Measurements from ENCODE around the gene ZNF367. TPM values are rescaled to one million over a fixed set of nuclear protein-coding genes. Genes with fewer than 3 reads are reported as not detected.
A peak's percentile ranks its signal among the peaks of the same experiment; 100 is the strongest.
"Not testable (repeated sequence)": the region's sequence is repeated elsewhere in the genome, so short reads cannot be mapped to it uniquely, and the experiment has no call there.

Gene ZNF367
- total RNA-seq, 1 experiment from 2014 or later, result 2.7 TPM

DNA sequence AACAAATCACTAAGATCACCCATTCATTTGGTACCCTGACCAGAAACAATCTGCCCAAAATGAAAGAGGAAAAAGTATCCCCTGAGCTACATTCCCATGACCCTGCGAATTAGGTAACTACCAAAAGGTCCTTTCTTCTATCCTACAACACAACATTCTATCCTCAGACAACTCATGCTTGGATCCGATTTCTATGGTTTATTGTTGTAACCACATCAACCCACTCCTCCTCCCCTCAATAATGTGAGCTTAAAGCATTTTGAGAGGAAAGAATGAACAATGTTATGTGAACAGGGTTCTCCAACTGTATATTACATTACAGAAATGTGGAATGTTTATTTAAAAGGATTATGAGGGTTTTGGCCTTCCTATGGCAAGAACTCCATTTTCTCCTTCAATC, 38.7 kb downstream of the ZNF367 start:
- Mint-ChIP-seq H3K9me3 (ENCODE audit: unreplicated experiment) (no peaks in the 10 kb centered on the region), H3K36me3 (ENCODE audit: insufficient read depth, unreplicated experiment) (peaks cover 11% of the 10 kb centered on the region), H3K4me3 (ENCODE audit: unreplicated experiment) (no peak overlapping the region), H3K27me3 (ENCODE audit: insufficient read depth, unreplicated experiment) (no peaks in the 10 kb centered on the region), H3K27ac (ENCODE audit: low read depth, unreplicated experiment) (peak overlapping the region; percentile 70), H3K4me1 (ENCODE audit: insufficient read depth, unreplicated experiment) (peaks cover 34% of the 10 kb centered on the region)
- TF ChIP-seq CTCF (IDR thresholded peaks at IDR 0.05; ENCODE audit: unreplicated experiment), result no peak
- CTCF ChIA-PET, result interaction anchor here (0.5 to 1.3 kb wide), 5 partner anchors 8 to 70 kb away, joined by 3 to 4 read pairs (median 4); no protein-coding TSS in a partner anchor
- no peak for DNase-seq (ENCODE audit: unreplicated experiment)
- intact Hi-C loops (cut with micrococcal nuclease), result no loop called here
- no TSS peak for BruUV-seq (replicated peaks)
- POLR2A ChIA-PET, result no interaction called here

DNA sequence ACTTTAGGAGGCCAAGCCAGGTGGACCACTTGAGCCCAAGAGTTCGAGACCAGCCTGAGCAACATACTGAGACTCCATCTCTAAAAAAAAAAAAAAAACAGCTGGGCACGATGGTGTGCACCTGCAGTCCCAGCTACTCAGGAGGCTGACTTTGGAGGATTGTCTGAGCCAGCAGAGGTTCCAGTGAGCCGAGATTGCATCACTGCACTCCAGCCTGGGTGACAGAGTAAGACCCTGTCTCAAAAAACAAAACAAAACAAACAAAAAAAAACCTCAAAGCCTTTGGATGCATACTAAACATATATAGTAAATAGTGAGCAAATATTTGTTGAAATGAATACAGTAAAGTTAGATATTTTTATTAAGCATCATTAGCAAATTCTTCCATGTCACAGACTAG, 40.0 kb downstream of the ZNF367 start:
- peaks cover 34% of the 10 kb centered on the region for H3K4me1 Mint-ChIP-seq (ENCODE audit: insufficient read depth, unreplicated experiment)
- no peaks in the 10 kb centered on the region for H3K27me3 Mint-ChIP-seq (ENCODE audit: insufficient read depth, unreplicated experiment)
- no TSS peak for BruUV-seq (replicated peaks)
- intact Hi-C loops (cut with micrococcal nuclease), result no loop called here
- no peak for TF ChIP-seq CTCF (IDR thresholded peaks at IDR 0.05; ENCODE audit: unreplicated experiment)
- ChIA-PET POLR2A (interaction anchor here (0.7 kb wide), 1 partner anchor 28 kb away, joined by 3 read pairs; no protein-coding TSS in a partner anchor), CTCF (interaction anchor here (0.6 to 1.3 kb wide), 6 partner anchors 13 to 241 kb away, joined by 3 to 5 read pairs (median 4); no protein-coding TSS in a partner anchor)
- peaks cover 11% of the 10 kb centered on the region for H3K36me3 Mint-ChIP-seq (ENCODE audit: insufficient read depth, unreplicated experiment)
- no peaks in the 10 kb centered on the region for H3K9me3 Mint-ChIP-seq (ENCODE audit: unreplicated experiment)
- H3K4me3 Mint-ChIP-seq (ENCODE audit: unreplicated experiment), result no peak overlapping the region
- no peak overlapping the region for H3K27ac Mint-ChIP-seq (ENCODE audit: low read depth, unreplicated experiment)
- DNase-seq (ENCODE audit: unreplicated experiment), result no peak

- POLR2A ChIA-PET, result interaction anchor here (0.7 to 1.1 kb wide), 3 partner anchors 9 to 308 kb away, joined by 3 to 5 read pairs (median 3); no protein-coding TSS in a partner anchor
Measured at GRCh38 chr9:96376891-96377874, 41.0 kb downstream of the ZNF367 start.

DNA sequence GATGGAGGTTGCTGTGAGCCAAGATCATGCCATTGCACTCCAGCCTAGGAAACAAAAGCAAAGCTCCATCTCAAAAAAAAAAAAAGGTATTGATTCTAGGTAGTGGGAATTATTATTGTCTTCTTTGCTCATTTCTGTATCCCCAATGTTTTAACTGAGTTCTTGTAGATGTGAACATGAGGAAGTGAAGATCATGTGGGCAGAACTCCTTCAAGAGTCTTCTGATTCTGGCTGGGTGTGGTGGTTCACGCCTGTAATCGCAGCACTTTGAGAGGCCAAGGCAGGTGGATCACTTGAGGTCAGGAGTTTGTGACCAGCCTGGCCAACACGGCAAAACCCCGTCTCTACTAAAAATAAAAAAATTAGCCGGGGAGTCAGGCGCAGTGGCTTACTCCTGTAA, 42.7 kb downstream of the ZNF367 start:
- BruUV-seq (replicated peaks); H3K27me3 Mint-ChIP-seq (ENCODE audit: insufficient read depth, unreplicated experiment); POLR2A ChIA-PET; H3K9me3 Mint-ChIP-seq (ENCODE audit: unreplicated experiment); H3K27ac Mint-ChIP-seq (ENCODE audit: low read depth, unreplicated experiment); H3K4me3 Mint-ChIP-seq (ENCODE audit: unreplicated experiment); H3K36me3 Mint-ChIP-seq (ENCODE audit: insufficient read depth, unreplicated experiment); intact Hi-C loops (cut with micrococcal nuclease); DNase-seq (ENCODE audit: unreplicated experiment): not testable (repeated sequence)
- peaks cover 20% of the 10 kb centered on the region for H3K4me1 Mint-ChIP-seq (ENCODE audit: insufficient read depth, unreplicated experiment)
- CTCF ChIA-PET, result interaction anchor here (0.6 kb wide), 1 partner anchor 244 kb away, joined by 3 read pairs; the partner anchor contains the start of gene CDC14B

More at GRCh38 chr9:96376891-96377874, 41.0 kb downstream of the ZNF367 start:
- CTCF ChIA-PET, result interaction anchor here (0.6 to 1.3 kb wide), 6 partner anchors 38 to 160 kb away, joined by 3 to 5 read pairs (median 3); no protein-coding TSS in a partner anchor
- TF ChIP-seq CTCF (IDR thresholded peaks at IDR 0.05; ENCODE audit: unreplicated experiment), result no peak
- Mint-ChIP-seq H3K27ac (ENCODE audit: low read depth, unreplicated experiment) (peak overlapping the region; percentile 2), H3K4me3 (ENCODE audit: unreplicated experiment) (no peak overlapping the region), H3K36me3 (ENCODE audit: insufficient read depth, unreplicated experiment) (peaks cover 11% of the 10 kb centered on the region), H3K27me3 (ENCODE audit: insufficient read depth, unreplicated experiment) (no peaks in the 10 kb centered on the region), H3K9me3 (ENCODE audit: unreplicated experiment) (no peaks in the 10 kb centered on the region), H3K4me1 (ENCODE audit: insufficient read depth, unreplicated experiment) (peaks cover 34% of the 10 kb centered on the region)
- intact Hi-C loops (cut with micrococcal nuclease), result no loop called here
- DNase-seq (ENCODE audit: unreplicated experiment), result peak; percentile 15
- BruUV-seq (replicated peaks), result no TSS peak

All from MCF 10A (cell line).